OCI-LY3 (cell line): ENCODE measurements around the gene BCL11B.

Experiments used
- CTCF ChIP-seq: fragments of 200-600, 300-600 bp; sonication (generic); IDR thresholded peaks from 2 replicates; pipeline ENCODE4 v1.5.1; 2014; ENCODE audit warnings: antibody characterized with exemption, low read length, low read depth
- EZH2phosphoT487 ChIP-seq: fragments of 200-600 bp; shearing (Covaris generic); IDR thresholded peaks from 2 replicates; pipeline ENCODE4 v1.6.1; 2018; ENCODE audit warnings: antibody characterized with exemption, mixed run types, low read depth

GRCh38 chr14:99251721-99252120 lies 20.3 kb downstream of the BCL11B start:
- TF ChIP-seq CTCF (no peak), EZH2phosphoT487 (no peak)
